Amygdala (tissue), 56 donors: ENCODE results near the gene PRKCE.
A peak's percentile ranks its signal among the peaks of the same experiment; 100 is the strongest.

Experiments
- DNase-seq, 56 donors: peaks; one replicate each; lab custom pipeline; 2025; lab: John Stamatoyannopoulos, UW

Gene PRKCE

DNA sequence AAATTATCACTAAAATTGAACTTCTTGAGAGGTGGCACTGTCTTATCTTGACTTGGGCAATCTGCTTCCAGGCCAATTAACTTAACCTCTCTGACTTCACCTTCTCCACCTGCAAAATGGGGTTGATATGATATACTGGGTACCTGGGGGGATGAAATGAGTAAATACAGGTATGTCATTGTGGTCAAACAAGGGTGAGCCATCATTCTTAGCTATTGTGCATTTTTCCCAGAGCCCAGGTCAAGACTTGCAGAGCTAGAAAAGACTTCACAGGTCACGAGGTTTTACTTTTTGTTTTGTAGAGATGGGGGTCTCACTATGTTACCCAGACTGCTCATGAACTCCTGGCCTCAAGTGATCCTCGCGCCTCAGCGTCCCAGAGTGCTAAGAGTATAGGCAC lies 145.0 kb downstream of the PRKCE start:
- no peak for DNase-seq

DNA sequence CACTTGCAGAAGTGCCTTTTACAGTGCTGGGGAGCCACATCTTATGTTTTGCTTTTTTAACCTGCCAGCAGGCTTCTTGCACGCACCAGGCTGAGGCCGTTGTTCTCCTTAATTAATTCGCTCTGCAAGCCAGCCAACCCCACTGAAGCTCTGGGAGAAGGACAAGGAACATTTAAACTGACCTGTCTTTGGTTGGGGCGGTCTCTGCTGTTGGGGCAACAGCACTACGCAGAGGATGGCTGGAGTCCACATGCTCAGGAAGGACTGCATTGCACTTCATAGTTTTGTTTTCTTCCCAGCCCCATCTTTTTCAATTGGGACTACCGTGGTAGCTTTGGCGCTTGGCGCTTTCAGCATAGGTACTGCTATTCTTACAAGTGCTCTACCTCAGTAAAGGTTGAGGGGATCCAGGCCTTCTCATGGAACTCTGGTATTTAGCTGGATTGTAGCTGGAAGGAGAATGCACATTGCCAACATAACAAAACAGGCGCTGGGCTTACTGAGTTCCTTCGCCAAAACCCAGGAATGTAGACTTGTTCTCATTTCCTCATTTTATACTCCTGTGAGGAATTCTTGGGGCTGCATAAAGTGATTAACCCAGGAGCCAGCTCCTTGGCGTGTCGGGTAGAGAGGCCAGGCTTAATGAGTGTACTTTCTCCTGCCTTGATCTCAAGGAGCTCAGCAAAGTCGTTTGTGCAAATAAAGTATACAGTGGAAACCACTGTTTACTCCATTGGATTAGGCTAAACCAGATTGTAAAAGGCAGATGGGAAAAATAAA lies 146.2 kb downstream of the PRKCE start:
- DNase-seq: peak in 1 of 56 donors; percentile 10

DNA sequence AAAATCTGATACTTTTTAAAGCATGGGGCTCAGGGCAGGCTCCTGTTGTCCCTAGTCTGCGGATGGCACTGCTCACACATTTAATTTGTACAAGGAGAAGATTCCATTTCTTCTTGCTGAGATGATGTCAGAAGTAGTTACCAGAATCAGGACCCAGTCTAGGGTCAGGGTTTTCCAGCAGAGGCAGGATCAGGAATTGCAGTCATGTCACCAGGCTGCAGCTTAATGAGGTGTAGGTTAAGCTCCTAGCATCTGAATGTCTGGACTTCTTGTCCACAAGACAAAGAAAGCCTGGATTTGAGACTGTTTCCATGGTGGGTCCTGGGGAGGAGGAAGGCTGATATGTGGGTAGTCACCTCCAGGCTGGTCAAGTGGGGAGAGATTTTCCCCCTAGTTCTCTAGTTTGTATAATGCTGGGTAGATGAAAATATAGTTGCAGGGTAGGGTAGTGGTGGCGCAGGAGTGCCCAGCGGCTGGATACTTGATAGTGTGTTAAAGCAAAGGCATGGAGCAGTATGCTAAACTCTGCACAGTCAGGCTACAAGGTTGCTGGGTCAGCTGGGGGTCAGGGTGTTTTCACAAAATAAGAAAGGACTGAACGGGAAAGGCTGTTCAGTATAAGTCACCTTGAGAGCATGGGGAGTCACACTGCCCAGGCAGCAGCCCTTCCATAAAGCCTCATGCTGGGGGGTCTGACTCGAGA lies 148.4 kb downstream of the PRKCE start:
- DNase-seq: no peak

DNA sequence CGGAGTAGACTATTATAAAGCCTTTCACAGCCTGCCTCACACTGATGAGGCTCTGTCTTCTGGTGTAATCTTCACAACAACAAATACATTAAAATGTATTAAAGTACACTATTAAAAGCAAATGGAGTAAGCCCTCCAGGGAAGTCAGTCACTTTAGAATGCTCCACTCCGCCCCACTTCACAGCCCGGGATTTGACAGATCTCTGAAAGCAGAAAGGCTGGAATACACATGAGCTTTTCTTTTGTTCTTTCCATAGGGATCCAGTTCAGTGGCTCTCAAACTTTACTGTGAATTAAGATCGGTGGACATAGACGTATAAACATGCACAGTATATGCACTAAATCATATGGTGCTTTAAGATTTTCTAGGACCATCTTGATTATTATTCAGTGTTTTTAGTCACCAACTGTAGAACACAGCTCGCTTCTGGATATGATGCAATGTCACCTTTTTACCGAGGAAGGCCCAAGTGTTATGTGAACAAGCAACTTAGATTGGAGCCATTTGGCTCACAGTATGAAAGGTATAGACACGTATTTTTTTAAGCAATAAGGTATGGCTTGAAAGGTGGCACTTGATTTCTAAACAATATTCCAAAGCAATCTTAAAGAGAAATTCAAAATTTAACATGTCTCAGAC lies 151.1 kb downstream of the PRKCE start:
- no peak for DNase-seq

DNA sequence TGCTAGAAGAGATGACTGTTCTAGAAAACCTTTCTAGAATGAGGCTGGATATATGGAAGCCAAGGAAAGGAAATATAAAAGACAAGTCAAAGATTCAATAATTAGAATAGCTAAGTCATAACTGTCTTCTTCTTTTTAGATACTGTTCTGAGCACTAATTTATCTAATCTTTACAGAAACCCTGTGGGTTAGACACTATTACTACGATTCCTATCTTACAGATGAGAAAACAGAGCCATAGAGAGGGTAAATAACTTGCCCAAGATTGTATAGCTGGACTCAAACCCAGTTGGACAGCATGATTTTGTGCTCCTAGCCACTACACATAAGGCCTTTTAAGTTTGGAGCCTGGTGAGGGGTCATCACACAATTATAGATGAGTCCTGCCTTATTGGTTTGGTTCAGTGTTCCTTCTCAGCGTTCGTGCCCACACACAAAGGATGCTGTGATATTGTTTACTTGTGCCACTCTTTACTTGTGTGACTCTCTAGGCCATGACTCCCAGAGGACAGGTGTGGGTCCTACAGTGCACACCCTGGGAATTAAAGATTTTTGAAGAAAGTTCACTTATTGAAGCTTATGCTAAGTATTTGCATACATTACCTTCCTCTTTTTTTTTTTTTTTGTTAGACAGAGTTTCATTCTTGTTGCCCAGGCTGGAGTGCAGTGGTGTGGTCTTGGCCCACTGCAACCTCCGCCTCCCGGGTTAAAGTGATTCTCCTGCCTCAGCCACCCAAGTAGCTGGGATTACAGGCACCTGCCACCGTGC lies 153.7 kb downstream of the PRKCE start:
- DNase-seq: no peak

DNA sequence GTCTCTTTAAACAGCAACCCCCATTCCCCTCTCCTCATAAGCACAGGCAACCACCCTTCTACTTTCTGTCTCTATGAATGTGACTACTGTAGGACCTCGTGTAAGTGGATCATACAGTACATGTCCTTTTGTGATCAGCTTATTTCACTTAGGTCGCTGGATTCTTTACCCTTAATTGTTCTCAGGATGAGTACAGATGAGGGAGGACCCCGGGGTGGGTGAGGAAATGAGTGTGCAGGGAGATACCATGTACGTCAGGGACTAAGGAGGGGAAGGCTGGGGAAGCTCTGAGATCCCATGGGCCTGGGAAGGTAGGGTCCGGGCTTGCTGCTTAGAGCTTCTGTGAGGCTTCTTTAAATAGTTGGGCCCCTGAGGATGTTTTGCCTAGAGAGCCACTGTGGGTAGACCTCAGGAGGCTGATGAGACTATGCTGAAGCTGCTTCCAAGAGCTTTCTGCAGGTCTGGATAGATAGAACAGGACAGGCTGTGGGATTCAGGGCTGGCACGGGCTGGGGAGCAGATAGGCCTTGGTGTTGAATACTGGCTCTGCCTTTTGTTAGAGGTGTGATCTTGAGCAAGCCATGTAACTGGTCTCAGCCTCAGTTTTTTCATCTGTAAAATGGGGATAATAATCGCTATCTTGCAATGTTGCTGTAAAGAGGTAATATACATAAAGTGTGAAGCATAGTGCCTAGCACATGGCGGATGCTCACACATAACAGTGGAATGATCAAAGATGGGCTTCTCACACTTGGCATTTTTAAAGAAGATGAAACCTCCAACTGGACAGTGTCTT lies 155.3 kb downstream of the PRKCE start:
- DNase-seq: no peak

DNA sequence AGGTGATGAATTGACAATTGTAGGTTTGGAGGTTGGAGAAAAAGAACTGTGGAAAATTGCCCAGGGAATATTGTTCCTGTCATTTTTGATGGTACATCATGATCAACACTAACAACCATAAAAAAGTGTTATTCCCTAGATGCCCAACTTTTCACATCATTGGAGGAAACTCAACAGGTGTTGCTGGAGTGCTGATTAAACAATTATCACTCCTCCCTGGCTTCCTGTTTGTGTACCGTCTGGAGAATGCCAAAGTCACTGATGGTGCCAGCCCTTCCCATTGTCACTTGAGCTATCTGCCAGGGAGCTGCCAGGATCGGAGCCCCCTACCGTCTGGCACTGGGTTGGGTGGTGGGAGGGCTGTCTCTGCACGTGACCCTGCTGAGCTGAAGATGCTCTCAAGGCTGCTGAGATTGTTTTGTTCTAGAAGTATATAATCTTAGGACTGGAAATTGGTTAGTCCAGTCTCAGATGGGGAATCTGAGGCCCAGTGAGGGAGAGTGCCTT lies 156.9 kb downstream of the PRKCE start:
- no peak for DNase-seq

DNA sequence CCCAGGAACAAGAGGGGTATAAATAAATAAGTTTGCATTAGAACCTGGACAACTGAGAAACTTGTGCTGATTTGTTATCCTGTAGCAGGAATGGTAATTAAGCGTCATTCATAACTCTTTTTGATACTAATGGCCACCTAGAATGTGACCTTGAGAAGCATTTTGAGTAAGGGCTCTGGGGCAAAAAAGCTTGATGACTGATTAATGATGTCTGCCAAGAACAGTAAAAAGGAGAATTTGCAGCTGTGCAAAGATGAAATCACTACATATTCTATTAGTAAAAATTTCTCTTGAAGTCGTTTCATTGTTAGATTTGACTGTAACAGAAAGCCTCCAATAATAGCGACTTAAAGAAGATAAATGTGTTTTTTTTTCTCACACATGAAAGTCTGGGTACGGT lies 157.7 kb downstream of the PRKCE start:
- DNase-seq: no peak

DNA sequence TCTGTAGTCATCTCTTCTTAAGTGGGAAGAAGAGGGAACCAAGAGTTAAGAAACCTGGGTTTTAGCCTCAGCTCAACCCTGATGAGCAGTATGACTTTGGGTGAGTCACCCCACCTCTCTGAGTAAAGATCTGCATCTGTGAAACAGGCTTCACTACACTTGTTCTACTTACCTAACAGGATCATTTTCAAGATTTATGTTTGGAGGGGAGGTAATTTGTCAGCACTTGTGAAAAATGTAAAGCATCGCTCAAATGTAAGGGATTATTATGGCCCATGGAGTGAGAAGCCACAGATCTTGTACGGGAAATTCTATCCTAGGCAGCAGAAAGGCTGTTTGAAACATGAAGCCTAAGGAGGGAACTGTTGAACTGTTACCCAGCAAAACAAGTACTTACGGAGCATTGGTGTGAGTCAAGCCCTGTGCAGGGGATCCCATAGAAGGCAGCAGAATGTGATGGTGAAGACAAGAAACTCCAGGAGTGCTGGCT lies 160.6 kb downstream of the PRKCE start:
- DNase-seq: no peak

DNA sequence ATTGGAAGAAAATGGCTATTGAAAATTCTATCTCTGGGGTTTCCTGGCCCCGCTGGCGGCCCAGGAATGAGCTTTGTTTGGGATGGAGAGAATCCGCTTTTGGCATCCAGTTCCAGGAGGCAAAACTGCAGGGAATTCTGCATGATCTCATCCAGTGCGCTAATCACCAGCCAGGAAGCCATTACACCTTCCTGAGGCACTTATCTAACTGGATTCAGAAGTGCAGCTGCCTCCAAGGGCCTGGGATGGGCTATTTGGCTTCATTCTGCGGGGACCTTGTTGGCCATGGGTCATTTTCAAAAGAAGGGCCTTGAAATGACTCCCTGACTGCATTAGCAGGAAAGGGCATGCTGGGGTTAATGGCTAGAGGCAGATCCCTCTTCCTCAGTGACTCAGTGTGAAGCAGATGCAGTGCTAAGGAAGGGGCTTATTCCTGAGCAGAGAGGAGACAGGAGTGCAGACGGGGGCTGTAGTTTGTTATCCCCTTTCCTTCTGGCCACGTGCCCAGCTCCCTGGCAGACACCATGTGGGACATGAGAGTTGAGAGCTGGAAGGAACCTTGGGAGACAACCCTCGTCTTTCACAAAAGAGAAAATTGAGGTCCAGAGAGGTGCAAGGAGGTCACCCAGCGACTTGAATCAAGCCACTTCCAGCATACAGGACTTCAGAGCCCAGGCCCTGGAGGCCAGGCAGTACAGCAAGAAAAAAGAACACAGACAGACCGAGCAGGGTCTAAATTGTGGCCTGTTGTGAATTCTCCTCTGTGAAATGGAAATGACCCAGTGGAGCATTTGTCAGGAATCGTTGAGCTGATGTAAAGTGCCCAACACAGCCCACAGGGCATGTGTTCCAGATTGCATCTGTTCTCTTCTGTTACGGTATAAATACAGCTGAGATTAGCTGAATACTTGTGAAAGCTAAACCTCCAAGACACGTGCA lies 161.8 kb downstream of the PRKCE start:
- peak in 1 of 56 donors; percentile 17 for DNase-seq

DNA sequence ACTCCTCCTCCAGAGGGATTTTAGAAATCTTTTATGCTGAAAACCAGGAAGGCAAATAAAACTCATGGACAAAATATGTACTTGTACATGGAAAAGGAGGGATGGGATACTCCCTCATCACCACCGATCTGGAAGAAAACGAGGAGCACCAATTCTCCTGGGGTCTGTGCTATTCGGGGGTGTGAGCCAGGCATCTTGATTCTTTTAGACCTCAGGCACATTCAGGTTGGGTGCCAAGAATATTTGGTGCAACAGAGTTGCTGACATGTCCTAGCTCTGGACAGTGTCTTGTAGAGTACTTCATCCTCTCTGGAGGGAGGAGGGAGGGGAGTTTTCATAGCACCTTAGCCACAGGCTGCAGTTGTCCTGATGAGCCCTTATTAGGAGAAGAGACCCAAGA lies 163.0 kb downstream of the PRKCE start:
- DNase-seq: no peak

DNA sequence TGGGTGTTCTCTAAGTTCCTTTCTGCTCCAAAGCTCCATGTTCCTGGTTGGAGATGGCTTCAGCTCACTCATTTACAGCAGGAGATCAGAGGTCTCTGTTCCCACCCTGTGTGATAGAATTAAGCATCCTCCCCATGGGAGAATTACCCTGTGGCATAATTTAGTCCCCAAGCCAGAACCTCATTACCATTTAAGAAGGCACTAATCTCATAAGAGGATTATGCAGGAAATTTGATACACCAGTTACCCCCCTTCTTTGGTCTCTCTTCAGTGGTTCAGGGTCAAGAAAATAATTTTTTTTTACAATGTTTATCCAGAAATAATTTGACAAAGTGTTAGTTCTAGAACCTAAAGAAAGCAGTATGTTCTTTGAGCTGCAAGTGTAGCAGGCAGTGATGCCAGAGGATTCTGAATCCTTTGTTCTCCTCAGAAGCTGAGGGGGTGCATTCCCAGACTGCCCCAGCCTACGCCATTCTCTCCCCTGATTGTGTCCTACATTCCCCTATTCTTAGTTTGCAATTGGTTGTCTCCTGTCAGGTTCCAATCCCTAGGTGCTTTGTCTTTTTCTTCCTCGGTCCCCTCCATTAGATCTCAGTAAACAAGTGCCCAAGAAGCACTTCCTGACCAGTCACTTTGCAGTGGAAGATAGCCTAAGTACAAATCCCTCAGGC lies 163.6 kb downstream of the PRKCE start:
- no peak for DNase-seq

DNA sequence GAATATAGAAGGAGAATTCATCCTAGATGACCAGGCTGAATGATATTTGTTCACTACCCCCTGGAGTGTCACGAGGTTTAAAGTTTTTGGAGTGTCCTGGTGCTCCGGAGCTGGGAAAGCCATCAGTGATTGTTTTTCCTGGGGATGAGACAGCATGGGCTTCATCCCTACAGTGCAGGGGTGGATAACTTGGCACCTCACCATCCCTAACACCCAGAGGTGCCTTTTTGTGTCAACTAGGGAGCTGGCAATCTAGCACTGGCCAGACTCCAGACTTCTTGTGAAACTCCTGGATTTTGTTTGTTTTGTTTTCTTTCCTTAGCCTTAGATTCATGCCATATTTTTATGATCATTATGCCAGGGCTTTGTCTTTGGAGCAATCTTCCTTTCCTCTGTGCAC lies 164.8 kb downstream of the PRKCE start:
- no peak for DNase-seq

DNA sequence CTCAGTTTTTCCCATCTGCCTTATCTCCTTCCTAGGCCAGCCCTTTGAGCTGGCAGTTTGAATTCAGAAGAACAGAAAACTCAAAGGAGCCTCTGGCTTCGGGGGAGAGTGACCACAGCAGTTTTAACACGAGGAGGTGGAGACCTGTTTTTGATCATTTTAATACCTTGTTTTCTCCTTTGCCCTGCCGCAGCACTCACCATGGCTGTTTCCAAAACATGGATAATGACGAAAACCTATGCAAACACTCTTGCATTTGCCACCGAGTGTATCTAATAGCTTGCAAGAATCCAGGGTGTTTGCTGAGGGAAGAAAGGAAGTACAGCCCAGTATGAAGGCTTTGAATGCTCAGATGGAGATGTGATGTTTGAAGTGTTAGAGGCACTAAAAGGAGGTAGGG lies 167.1 kb downstream of the PRKCE start:
- DNase-seq: no peak

DNA sequence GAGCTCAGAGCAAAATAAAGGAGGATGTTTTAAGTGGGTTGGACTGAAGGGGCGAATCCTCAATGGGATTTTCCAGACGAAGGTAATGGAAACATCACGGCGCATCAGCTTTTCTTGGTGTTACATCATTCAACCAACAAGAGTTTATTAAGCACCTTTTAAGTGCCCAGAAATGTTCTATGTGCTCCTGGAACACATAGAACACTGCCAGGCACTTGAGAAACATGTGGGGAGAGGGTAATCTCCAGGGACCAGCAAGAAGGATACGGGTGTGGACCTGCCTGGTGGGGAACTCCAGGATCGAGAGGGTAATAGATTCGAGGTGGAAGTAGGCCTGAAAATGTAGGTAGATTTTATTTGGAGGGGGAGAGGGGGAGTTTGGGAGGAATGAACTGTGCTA lies 168.6 kb downstream of the PRKCE start:
- no peak for DNase-seq

DNA sequence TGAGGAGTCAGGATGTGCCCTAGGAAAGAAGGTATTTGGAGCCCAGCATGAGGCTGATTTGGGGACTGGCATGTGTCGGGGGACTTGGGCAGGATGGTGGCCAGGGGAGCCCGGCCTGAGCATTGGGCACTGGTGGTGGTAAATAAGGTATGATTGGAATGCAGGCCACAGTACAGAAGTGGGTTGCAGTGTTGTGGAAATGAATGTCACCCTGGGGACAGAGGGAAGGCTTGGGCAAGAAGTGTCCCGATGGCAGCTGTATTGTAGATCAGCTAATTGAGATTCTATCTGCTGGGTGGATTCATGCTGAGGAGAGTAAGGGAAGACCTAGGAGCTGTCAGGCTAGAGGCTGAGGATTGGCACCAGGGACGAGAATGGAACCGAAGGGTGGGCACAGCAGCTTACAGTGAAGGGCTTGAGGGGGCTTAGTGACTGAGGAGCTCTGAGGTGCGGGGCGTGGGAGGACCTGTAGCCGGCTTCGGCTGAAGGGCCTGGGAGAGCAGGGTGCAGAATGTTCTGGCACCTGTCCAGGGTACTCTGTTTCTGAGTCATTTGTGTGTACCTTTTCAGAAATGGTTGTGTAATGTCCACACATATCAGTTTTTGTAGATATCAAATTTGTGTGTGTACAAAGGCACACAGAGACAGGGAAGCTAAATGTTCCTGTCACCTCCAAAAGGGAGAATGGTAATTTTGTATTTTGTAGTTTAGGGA lies 170.2 kb downstream of the PRKCE start:
- DNase-seq: peak in 1 of 56 donors; percentile 21

DNA sequence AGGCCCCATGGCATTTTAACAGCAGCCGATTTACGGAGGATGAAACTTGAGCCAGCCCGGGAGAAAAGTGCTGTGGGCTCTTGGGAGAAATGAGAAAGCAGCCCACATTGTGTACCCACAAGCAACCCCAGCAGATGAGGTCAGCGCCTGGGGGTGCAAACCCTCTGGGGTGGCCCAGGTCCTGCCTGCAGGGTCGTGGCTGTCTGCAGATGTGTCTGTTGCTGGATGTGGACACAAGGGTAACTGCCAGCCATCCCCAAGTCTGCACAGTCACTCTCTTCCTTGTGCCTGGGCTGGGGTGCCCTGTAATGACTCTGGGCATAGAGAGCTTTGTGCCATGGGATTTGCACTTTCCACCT lies 170.8 kb downstream of the PRKCE start:
- DNase-seq: no peak
